Hematopoietic multipotent progenitor cell treated with erythropoietin and hydrocortisone succinate and interleukin-3 and kit ligand, for 15 days (in vitro differentiated cells): ENCODE results near the gene C10orf90.
"Not testable (repeated sequence)": the region's sequence is repeated elsewhere in the genome, so short reads cannot be mapped to it uniquely, and the experiment has no call there.

ENCODE experiments used
- DNase-seq: peaks from one replicate; pipeline ENCODE4 v3.0.0-alpha.2; 2015; ENCODE audit warnings: low spot score

Gene C10orf90

DNA sequence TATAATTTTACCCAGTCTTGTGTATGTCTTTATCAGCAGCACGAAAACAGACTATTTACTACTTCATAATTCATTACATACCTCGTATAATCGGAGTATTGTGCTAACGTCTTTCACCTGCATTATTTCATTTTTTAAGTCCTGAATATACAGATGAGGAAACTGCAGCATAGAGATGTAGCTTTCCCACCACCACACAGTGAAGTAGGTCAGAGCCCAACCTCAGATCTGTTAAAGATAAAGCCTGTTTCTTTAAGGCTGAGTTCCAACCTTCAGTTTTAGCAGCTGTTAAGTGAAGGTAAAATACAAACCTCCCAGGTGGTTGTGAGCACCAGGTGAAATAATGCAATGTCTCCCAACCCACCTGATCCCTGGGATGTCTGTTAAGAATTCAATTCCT, 280.2 kb downstream of the C10orf90 start:
- DNase-seq, result no peak

DNA sequence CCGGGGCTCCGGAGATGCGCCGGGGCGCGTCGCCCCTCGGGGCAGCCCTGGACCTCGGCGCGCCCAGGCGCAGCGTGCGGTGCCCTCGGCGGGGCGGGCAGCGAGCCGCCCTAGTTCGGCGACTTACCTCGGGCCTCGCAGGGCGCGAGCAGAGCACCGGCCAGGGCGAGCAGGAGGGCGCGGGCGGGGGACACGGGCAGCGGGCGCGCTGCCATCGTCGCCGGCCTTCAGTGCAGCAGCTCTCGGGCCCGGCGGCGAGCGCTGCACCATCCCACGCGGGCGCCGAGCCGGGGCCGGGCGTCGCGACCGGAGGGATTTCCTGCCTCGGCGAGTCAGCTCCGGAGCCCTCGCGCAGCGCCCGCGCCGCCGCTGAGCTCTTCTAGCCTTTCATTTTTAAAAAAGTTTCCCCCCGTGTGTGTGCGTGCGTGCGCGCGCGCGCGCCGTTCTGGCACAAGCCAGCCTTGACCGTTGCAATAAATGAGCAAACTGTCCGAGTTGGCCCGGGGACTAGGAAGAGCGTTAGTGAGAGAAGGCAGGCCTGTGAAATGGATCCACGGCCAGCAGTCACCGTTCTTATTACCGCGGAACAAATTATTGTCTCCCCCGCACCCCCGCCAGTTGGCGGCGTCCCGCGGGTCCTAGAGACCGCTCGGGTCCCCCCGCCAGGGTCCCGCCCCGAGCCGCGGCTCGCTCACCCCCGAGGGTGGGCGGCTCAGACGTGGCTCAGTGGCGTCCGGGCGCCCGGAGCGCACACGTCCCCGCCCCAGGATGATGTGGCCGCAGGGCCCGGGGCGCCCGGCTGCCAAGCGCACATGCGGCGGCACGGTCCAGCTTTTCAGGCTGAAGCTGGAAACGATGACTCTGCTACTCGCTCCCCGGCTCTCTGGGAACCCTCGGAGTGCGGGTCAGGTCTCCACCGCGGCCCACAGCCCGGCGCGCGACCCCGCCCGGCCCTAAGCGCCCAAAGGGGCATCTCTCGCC, 282.3 kb downstream of the C10orf90 start, which contains the start of gene ADAM12:
TSS of gene ADAM12 (minus strand) at position 547 of the 981 bp plus-strand sequence. CDS start at position 215, 332 bp downstream.
- DNase-seq, result no peak

DNA sequence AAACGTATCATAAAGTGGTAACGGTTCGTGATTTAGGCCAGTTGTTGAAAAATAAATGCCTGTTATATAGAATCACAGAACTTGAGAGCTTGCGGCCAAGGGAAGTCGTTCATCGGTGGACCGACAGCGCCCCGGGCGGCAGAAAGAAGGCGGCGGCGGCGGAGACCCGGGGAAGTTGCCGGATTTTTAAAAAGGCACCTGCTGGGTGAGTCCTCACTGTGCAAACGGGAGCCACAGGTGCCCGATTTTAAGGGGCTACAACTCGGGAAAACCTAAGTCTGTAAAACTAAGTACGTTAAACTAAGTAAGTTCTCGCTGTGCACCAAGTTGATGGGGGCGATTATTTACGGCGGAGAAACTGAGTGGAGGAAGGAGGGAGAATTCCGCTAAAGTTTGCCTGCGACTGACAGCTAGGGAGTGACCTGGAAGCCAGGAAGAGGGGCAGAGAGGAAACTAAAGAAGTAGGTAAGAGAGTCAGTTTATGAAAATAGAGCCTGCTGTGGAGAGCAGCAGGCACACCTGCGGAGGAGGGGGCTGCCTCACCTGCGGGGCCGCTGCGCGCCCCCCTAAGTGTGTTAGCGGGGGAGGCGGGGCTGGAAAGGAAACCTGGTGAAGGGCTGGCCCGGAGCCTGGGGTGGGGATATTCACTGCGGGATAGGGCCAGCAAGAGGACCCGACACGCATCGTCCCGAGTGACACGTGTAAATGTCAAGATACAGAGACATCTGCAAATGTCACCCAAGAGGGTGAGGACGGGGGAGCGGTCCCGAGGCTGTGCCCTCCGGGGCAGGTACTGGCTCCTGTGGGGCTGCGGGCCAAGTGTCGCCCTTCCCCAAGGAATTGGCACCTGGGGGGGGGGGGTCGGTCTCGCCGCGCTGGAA, 283.2 kb downstream of the C10orf90 start:
- no peak for DNase-seq

DNA sequence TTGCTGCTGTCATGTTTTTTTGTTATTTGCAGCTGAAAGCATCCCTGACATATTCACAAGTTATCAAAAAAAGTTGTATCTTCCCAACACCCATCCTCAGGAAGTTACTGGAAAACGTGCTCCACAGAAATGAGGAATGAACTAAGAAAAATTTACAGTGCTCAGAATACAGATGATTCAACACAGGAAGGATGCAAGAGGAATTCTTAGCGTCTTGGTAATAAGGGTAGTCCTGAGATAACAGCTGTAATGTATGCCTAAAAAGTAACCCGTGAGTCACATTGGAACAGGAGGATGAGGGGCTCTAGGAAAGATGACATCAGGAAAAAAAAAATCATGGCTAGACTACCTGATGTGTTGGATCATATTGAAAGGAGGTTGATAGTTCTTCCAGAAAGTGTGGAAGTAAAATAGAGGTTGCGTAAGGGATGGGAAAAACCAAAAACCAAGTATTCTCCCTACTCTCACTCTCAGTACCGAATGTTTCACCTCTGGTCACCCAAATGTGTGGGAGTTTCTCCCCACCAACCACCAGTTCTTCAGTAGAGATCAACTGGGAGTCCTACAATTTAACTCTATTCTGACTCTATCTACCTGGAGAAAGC, 286.1 kb downstream of the C10orf90 start:
- no peak for DNase-seq

DNA sequence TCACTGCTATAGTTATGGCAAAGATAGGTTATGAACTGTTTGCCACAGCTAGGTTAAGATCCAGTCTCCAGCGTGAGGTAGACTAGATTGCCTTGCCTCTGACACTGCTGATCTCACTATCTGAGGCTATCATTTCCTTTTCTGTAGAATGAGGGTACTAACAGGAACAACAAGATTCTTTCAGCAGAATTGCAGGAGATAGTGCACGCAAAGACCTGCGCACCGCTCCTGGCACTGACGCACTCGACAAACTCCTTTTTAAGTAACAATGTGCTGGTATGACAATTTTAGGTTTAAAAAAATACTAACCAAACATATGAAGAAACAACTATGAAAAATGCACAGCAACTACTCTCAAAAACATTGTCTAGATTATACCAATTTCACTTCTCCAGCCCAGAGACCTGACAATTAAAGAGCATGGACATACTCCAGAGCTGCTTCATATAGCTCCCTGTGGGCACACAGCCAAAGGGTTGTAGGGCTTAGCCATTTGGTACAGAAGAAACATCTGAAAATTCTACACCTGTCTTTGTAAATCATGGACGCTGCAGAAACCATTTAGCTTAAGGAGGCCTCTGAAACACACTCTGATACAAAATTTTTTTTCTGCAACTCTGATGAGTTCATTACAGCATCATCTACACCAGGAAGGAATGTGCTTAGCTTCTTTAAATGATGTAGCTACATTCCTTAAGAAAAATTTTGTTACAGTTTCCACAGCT, 290.0 kb downstream of the C10orf90 start:
- no peak for DNase-seq

DNA sequence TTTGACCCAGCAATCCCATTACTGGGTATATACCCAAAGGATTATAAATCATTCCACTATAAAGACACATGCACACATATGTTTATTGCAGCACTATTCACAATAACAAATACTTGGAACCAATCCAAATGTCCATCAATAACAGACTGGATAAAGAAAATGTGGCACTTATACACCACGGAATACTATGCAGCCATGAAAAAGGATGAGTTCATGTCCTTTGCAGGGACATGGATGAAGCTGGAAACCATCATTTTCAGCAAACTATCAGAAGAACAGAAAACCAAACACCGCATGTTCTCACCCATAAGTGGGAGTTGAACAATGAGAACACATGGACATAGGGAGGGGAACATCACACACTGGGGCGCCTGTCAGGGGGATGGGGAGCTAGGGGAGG, 291.3 kb downstream of the C10orf90 start:
- DNase-seq, result not testable (repeated sequence)

DNA sequence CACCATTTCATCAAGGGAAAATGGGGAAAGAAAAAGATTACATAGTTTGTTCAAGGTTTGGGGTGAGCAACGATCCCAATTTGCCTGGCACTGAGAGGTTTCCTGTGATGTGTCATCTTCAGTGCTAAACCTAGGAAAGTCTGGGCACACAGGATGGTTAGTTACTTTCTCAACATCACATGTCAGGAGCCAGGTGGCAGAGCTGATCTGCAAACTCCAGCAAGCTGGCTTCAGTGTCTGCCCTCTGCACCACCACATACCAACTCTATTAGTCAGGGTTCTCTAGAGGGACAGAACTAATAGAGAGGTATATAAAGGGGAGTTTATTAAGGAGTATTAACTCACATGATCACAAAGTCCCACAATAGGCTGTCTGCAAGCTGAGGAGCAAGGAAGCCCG, 293.5 kb downstream of the C10orf90 start:
- no peak for DNase-seq

DNA sequence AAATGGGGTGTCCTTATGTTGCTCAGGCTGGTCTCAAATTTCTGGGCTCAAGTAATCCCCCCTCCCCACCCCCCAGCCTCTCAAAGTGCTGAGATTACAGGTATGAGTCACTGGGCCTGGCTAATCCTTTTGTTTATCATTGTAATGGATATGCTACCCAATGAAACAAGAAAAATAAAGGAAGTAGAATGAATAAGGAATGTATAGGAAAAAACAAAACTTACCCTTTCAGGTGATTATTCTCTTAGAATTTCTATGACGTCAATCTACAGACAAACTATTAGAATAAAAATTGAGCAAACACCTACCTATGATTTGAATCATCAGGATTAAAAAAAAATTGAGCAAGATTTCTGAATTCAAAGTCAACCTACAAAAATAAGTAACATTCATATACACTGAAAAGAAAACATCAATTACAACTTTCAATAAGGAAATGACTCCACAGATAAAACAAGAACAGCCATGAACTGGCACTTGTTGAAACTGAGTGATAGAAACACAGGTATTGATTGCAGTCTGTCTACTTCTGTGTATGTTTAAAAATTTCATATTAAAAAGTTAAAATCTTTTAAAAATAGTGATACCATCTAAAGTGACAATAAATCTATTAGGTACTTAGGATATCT, 294.5 kb downstream of the C10orf90 start:
- DNase-seq, result no peak

DNA sequence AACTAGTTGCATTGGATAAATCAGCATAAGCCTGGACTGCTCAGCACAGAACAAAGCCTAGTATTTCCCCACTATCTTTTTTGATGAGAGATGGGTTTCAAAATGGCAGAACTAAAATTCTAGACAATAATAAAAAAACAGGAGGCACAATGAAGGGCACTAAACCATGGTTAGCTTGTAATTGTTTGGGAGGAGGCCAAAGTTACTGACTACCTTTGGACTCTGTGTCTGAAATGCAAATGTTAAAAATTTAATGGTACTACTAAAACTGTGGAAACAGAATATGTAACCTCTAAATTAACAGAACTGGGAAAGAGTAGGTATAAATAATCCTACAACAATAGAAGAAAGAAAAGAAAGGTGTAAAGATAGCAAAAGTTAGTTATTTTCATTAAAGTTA, 295.2 kb downstream of the C10orf90 start:
- DNase-seq, result no peak
